ENCODE data around the gene SMARCD1. TPM values are rescaled to one million over a fixed set of nuclear protein-coding genes. Genes with fewer than 3 reads are reported as not detected.

Gene SMARCD1
- total RNA-seq: 10 to 100 TPM; 64.0 to 90.2 TPM

GRCh38 chr12:50084775-50085614, at the start of gene SMARCD1:
SMARCD1 (plus strand) TSS chr12:50085342; CDS start chr12:50085370, 28 bp downstream.

GRCh38 chr12:50057000-50057841, 27.9 kb upstream of the SMARCD1 start, which contains the start of gene ASIC1:
ASIC1 (plus strand) TSS chr12:50057596; CDS start chr12:50058767, 1,171 bp downstream.

GRCh38 chr12:50103767-50104321, 18.7 kb downstream of the SMARCD1 start, which contains the start of gene GPD1:
GPD1 (plus strand) TSS chr12:50104008; CDS start chr12:50104051, 43 bp downstream.

DNA sequence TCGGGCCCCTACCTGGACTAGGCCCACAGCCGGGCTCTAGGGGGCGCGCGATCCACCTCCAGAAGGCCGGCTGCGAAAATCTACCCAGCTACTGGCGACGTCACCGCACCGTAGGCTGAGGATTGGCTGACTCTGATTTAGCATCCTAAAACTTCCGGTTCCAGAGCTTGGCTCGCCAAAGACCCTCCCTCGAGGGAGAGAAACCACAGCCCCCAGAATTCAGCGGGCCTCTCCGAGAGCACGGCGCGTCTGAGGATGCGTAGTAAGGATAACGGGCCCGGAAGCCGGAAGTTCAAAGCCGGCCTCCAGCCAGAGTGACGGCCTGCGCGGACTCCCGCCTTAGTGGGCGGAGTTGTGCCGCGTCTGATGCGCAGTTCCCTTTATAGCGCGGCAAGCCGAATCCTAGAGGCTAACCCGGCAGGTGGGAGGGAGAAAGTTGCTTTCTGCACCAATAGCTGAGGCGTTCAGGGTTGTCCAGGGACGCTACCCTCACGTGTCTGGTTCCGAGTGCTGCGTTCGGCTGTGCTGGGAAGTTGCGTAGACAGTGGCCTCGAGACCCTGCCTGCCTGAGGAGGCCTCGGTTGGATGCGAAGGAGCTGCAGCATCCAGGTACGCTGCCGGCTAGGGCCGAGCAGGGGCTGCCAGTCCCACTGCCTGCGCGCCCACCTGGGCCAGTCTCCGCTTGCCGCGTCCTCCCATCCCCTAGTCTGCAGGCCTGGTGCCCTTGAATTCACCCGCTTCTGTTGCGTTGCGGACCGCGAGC, 26.7 kb downstream of the SMARCD1 start, which contains the start of gene COX14:
COX14 (plus strand) TSS at position 544 of the 763 bp plus-strand sequence. CDS start 7,808 bp downstream, outside the sequence.

Other genes with a start within 250 kb of the SMARCD1 start
- 1 to 10 TPM; 3.4 to 4.0 TPM for gene BCDIN3D, start 242.2 kb upstream of the SMARCD1 start, total RNA-seq
- under 1 TPM in 1 of 2 donors, not detected in 1; under 0.01 TPM for gene FAIM2, start 181.4 kb upstream of the SMARCD1 start, total RNA-seq
- not detected for gene AQP2, start 134.6 kb upstream of the SMARCD1 start, total RNA-seq
- not detected for gene AQP5, start 123.5 kb upstream of the SMARCD1 start, total RNA-seq
- gene AQP6, start 112.4 kb upstream of the SMARCD1 start, total RNA-seq: not detected
- gene RACGAP1, start 59.8 kb upstream of the SMARCD1 start, total RNA-seq: 100 to 1,000 TPM in 1 of 2 donors, 10 to 100 TPM in 1; 63.3 to 110 TPM
- under 1 TPM; 0.34 to 0.67 TPM for gene ASIC1, start 27.7 kb upstream of the SMARCD1 start, total RNA-seq
- not detected for gene GPD1, start 18.7 kb downstream of the SMARCD1 start, total RNA-seq
- 10 to 100 TPM; 42.0 to 44.4 TPM for gene COX14, start 26.9 kb downstream of the SMARCD1 start, total RNA-seq
- 10 to 100 TPM; 32.0 to 39.0 TPM for gene CERS5, start 82.0 kb downstream of the SMARCD1 start, total RNA-seq
- 100 to 1,000 TPM; 173 to 193 TPM for gene LIMA1, start 198.2 kb downstream of the SMARCD1 start, total RNA-seq

Measured in melanocyte of skin (primary cell).